ENCODE measurements around the gene KCNV2.
"Not testable (repeated sequence)": the region's sequence is repeated elsewhere in the genome, so short reads cannot be mapped to it uniquely, and the experiment has no call there.

Gene KCNV2

GRCh38 chr9:2717385-2717784 is at the start of gene KCNV2:
KCNV2 (plus strand) TSS chr9:2717510; CDS start chr9:2717740, 230 bp downstream.
- DNase-seq: no peak

DNA sequence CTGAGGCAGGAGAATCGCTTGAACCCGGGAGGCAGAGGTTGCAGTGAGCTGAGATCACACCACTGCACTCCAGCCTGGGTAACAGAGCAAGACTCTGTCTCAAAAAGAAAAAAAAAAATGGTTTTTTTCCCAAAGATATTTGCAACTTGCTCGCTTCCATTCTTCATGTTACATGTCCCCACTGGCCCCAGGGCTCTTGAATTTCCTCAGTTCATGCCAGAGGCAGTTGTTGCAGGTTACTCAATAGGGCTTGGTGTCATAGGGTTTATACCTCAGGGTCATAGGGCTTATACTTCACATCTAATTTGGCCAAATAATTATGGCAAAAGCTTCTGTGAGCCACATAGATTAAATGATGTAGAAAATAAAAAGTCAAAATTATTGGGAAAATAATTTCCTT is 44.1 kb upstream of the KCNV2 start:
- DNase-seq: no peak

DNA sequence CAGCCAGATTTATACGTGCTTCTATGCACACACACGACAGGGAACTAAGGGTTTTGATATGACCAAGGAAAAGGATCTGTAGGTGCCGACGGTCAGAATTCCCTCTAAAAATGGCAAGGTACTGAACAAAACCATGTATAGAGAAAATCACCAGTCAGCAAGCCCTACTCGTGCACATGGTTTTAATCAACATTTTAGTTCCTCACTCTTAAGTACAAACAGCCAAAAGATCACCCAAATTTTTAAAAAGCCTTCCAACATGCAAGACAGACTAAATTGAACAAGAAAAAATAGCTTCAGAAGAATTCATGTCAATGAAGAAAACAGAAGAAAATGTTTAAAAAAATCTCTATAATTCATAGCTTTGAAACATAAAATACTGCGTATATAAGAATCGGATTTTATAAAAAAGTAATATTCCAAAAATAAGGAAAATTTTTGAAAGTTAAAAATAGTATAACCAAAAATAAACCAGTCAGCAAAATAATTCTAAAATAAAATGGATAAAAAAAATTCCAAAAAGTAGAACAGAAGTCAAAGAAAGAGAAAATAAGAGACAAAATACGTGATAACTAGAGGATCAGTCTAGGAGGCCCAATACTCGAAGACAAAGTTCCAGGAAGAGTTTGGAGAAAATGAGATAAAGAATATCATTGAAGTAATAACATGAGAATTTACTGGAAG is 43.0 kb upstream of the KCNV2 start:
- DNase-seq: no peak

DNA sequence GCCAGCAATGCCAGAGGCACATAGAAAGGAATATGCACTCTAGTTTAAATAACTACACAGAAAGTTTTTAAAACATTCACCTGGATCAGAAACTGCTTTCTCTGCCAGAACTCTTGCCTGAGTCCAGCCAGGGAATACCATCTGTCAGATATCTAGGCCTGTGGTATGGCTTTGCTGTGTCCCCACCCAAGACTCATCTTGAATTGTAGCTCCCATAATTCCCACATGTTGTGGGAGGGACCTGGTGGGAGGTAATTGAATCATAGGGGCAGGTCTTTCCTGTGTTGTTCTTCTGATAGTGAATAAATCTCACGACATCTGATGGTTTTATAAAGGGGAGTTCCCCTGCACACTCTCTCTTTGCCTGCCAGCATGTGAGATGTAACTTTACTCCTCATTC is 41.5 kb upstream of the KCNV2 start:
- DNase-seq: no peak

DNA sequence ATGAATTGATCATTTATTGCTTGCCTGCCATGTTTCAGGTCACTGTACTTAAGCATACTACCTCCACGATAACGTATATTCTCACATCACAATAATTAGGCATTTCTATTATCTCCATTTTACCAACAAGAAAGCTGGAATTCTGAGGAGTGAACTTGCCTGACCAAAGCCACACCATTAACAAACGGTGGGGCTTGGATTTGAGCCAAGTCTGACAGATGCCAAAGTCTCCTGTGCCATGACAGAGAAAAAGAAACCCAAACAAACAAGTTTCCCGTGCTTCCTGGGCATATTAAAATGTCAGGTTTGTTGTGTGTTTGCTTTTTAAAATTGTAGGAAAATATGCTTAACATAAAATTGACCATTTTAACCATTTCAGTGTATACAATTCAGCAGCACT is 40.8 kb upstream of the KCNV2 start:
- no peak for DNase-seq

DNA sequence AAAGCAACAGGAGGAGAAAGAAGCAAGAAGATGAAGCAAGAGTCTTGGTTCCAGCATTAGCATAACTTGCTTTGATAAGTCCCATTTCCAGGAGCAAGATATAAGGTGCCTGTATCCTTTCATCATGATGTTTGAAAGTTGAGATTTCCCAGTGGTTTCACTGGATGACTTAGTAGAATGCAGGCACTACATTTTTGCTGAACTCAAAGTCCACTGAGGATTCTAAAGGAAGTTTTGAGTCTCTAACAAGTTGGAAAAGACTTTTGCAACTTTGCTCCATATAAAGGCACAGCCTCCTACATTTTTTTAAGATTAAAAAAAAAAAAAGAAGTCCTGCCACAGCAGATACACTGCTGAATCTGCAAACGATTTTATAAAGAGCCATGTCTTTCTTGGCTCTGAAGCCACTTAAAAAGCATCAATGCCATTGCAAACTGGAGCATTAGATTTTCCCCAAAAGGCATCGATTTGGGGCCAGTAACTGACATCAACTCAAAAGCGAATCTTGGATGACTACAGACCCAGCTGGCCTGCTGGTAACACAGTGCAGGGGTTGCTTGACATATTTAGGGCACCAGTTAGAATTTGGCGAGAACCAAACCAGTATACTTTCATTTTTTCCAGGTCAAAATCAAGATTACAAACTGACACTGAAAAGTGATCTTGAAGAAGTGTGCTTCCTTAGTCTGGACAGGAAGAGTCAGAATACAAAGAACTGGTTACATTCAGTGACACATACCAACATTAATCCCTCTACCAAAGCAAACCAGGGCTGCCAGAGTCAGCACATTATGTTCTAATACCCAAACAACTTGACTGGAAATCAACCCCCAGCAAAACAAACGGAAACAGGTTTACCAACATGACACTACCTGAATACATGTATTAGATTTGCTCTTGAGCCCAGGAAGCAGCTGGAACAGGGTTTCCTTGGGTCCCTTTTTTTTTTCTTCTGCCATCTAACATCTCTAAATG is 39.1 kb upstream of the KCNV2 start:
- no peak for DNase-seq

DNA sequence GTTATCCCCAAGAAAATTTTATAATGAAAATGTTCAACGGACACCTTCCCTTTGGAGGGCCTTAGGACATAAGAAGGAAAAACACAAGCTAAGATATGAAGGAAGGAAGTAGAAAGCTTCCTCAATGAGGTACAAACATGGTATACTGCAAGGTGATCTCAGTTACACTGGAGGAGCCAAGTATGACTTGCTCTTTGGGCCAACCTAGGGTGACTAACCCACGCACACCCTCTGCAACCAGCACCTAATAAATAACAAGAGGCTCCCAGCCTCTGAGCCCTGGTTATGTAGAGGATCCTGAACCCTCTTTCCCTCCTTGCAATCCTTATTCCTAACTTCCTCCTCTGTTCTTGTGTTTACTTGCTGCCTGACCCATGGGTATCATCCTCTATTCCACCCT is 38.3 kb upstream of the KCNV2 start:
- DNase-seq: no peak

- no peak for DNase-seq
Observed at GRCh38 chr9:2681981-2682380, 35.3 kb upstream of the KCNV2 start.

DNA sequence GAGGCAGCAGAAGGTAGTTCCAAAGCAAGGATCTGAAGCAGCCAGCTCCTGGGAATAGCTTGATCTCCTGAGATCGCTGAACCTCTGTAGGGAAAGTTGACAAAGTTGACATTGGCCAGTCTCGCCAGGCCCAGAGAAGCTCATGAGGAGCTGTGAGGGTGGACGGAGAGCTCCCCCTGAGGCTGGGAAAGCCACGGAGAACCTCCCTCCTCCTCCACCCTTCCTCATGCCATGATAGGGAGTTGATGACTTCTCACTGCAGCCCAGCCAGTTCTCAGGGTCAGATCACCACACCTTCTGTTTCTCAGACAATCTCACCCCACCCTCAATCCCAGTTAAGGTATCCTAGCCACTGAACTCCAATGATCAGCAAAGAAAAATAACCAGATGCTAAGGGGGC is 30.4 kb upstream of the KCNV2 start:
- no peak for DNase-seq

GRCh38 chr9:2688636-2689035 is 28.7 kb upstream of the KCNV2 start:
- no peak for DNase-seq

- DNase-seq: no peak
Observed at GRCh38 chr9:2691212-2691611, 26.1 kb upstream of the KCNV2 start.

- no peak for DNase-seq
Observed at GRCh38 chr9:2691626-2692025, 25.7 kb upstream of the KCNV2 start.

DNA sequence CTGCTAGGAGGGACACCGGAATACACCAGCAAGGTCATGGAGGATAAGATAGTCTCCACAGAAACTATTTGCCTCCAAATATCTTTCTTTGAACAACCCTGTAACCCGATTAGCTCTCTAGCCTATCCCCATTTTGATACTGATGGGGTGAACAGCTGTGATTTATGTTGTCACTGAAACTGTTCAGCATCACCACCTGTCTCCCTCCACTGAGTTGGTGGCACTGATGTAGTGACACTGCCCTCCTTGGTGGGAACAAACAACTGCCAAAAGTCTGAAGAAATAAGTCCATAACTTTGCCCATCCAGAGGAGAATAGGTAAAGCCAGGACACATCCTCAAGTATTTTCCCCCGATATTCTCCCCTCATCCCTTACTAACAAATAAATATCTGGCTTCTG is 24.3 kb upstream of the KCNV2 start:
- DNase-seq: no peak

DNA sequence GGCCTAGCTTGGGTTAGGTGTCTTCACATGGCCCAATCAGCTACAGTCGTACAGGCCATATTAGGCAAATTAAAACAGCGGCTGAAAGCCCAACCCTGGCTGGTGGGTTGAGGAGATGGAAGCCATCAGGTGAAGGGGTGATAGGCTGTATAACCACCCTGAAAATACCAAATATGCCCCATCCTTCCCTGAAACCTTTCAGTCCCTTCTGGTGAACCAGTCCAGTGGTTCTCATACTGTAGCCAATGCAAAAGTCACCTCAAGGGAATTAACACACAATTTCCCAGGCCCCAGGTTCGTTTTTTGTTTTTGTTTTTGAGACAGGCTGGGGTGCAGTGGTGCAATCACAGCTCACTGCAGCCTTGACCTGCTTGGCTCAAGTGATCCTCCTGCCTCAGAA is 19.8 kb upstream of the KCNV2 start:
- no peak for DNase-seq

DNA sequence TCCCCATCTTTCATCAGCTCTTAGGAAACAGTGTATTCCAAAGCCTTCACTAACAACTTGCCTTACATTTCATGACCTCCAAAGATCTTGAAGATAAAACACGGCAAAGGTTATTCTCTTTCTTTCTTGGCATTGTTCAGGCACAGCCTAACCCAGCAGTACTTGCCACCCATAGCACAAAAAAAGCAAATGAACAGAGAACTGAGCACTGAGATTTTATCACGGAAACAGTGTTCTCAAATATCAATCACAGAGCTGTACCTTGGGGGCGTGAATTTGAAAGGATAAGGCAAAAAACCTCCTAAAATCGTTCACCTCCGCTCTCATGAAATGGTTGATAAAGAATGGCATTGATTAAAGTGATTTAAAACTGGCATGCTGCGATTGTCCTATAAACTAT is 16.9 kb upstream of the KCNV2 start:
- no peak for DNase-seq

- DNase-seq: no peak
Observed at GRCh38 chr9:2700909-2701550, 16.3 kb upstream of the KCNV2 start.

DNA sequence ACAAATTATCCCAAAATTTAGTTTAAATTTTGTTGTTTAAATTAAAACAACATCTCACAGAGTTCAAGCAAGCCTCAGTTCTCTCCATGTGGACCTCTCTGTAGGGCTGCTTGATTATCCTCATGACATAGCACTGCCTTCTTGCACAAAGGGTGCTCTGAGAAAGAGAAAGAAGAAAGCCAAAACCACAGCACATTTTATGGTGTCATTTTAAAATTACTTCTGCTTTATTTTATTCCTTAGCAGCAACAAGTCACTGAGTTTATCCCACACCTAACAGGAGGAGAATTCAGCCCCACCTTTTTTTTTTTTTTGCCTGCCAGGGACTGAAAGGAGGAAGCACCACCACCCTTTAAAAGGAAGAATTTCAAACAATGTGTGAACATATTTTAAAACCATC is 12.8 kb upstream of the KCNV2 start:
- DNase-seq: no peak

- not testable (repeated sequence) for DNase-seq
Observed at GRCh38 chr9:2707256-2707655, 10.1 kb upstream of the KCNV2 start.

DNA sequence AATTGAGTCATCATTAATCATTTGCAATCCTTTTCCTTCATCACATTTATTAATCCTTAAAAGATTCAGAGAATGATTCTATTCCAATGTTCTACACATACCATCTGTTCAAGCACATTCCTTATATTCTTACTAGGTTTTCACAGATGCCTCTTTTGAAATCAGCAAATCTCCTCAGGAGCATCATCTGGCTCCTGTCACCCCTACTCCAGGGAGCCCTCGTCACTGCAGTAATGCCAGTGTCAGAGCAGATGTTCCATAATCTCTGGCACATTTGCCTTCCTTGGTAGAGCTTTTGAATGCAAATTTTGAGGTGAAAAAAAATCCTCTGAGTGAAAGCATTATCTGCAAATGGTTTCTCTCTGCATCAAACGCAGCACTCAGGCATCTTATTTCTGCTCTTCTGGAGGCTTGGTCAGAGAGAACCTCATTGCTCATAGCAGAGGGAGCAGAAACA is 7.6 kb upstream of the KCNV2 start:
- no peak for DNase-seq

GRCh38 chr9:2711716-2712115 is 5.6 kb upstream of the KCNV2 start:
- no peak for DNase-seq

DNA sequence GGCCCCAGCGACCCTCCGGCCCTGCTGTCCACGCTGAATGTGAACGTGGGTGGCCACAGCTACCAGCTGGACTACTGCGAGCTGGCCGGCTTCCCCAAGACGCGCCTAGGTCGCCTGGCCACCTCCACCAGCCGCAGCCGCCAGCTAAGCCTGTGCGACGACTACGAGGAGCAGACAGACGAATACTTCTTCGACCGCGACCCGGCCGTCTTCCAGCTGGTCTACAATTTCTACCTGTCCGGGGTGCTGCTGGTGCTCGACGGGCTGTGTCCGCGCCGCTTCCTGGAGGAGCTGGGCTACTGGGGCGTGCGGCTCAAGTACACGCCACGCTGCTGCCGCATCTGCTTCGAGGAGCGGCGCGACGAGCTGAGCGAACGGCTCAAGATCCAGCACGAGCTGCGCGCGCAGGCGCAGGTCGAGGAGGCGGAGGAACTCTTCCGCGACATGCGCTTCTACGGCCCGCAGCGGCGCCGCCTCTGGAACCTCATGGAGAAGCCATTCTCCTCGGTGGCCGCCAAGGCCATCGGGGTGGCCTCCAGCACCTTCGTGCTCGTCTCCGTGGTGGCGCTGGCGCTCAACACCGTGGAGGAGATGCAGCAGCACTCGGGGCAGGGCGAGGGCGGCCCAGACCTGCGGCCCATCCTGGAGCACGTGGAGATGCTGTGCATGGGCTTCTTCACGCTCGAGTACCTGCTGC is 839 bp downstream of the KCNV2 start:
- DNase-seq: no peak

DNA sequence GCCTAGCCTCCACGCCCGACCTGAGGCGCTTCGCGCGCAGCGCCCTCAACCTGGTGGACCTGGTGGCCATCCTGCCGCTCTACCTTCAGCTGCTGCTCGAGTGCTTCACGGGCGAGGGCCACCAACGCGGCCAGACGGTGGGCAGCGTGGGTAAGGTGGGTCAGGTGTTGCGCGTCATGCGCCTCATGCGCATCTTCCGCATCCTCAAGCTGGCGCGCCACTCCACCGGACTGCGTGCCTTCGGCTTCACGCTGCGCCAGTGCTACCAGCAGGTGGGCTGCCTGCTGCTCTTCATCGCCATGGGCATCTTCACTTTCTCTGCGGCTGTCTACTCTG is 1.4 kb downstream of the KCNV2 start:
- no peak for DNase-seq

- DNase-seq: no peak
Observed at GRCh38 chr9:2720179-2720654, 2.9 kb downstream of the KCNV2 start.

Measured in right hindlimb (tissue), 1 donor.